ENCODE results near the gene MRPL33. TPM values are rescaled to one million over a fixed set of nuclear protein-coding genes. Genes with fewer than 3 reads are reported as not detected.

MRPL33 gene
- total RNA-seq, 4 donors from 2014 or later = 216 to 448 (median 360) TPM

GRCh38 chr2:27822049-27822448 is 50.5 kb downstream of the MRPL33 start:
- Histone ChIP-seq H3K36me3 (no peaks in the 10 kb centered on the region), H3K4me1 (peaks cover 0 to 17% (median 0%) of the 10 kb centered on the region in 3 donors), H3K4me3 (no peak overlapping the region), H3K27ac (peak overlapping the region in 3 of 4 donors; percentile 80 to 84 (median 82)), H3K9me3 (no peaks in the 10 kb centered on the region), H3K27me3 (no peaks in the 10 kb centered on the region)
- 80 to 100% methylated on average over 1 of the region's 1 CpG for WGBS, 2 donors (ENCODE audit: low coverage in 1 of 2)
- no peak for ATAC-seq
- no peak for TF ChIP-seq POLR2A (IDR thresholded peaks at IDR 0.05)
- TF ChIP-seq CTCF (IDR thresholded peaks at IDR 0.05) = no peak
- no peak for TF ChIP-seq EP300 (IDR thresholded peaks at IDR 0.05)
- TF ChIP-seq POLR2AphosphoS5 (IDR thresholded peaks at IDR 0.05) = no peak

- Histone ChIP-seq H3K4me1 (peaks cover 0 to 17% (median 0%) of the 10 kb centered on the region in 3 donors), H3K36me3 (no peaks in the 10 kb centered on the region), H3K27ac (peak overlapping the region; percentile 80 to 85 (median 83)), H3K9me3 (no peaks in the 10 kb centered on the region), H3K27me3 (no peaks in the 10 kb centered on the region), H3K4me3 (peak overlapping the region; percentile 38)
- WGBS, 2 donors (ENCODE audit: low coverage in 1 of 2) = 22 to 35% methylated on average over 3 to 5 of the region's 5 CpGs
- ATAC-seq = peak; percentile 61
- TF ChIP-seq EP300 (IDR thresholded peaks at IDR 0.05) (no peak), CTCF (IDR thresholded peaks at IDR 0.05) (no peak), POLR2AphosphoS5 (IDR thresholded peaks at IDR 0.05) (no peak), POLR2A (IDR thresholded peaks at IDR 0.05) (no peak)
Measured at GRCh38 chr2:27823135-27823534, 51.6 kb downstream of the MRPL33 start.

GRCh38 chr2:27823569-27823968 is 52.0 kb downstream of the MRPL33 start:
- Histone ChIP-seq H3K27me3 (no peaks in the 10 kb centered on the region), H3K4me3 (peak overlapping the region; percentile 38), H3K4me1 (peaks cover 0 to 17% (median 0%) of the 10 kb centered on the region in 3 donors), H3K36me3 (no peaks in the 10 kb centered on the region), H3K27ac (peak overlapping the region; percentile 80 to 85 (median 83)), H3K9me3 (no peaks in the 10 kb centered on the region)
- WGBS, 2 donors (ENCODE audit: low coverage in 1 of 2) = 42 to 47% methylated on average over 5 of the region's 5 CpGs
- peak; percentile 73 for ATAC-seq
- TF ChIP-seq EP300 (IDR thresholded peaks at IDR 0.05) (no peak), CTCF (IDR thresholded peaks at IDR 0.05) (peak; percentile 39 to 72 (median 66))

GRCh38 chr2:27824401-27824800 is 52.9 kb downstream of the MRPL33 start:
- Histone ChIP-seq H3K4me3 (no peak overlapping the region), H3K9me3 (no peaks in the 10 kb centered on the region), H3K27me3 (no peaks in the 10 kb centered on the region), H3K36me3 (no peaks in the 10 kb centered on the region), H3K4me1 (peaks cover 0 to 17% (median 0%) of the 10 kb centered on the region in 3 donors), H3K27ac (peak overlapping the region in 2 of 4 donors; percentile 80 to 84)
- no peak for TF ChIP-seq POLR2AphosphoS5 (IDR thresholded peaks at IDR 0.05)
- no peak for TF ChIP-seq POLR2A (IDR thresholded peaks at IDR 0.05)
- TF ChIP-seq EP300 (IDR thresholded peaks at IDR 0.05) = no peak
- TF ChIP-seq CTCF (IDR thresholded peaks at IDR 0.05) = no peak
- WGBS, 2 donors (ENCODE audit: low coverage in 1 of 2) = 78 to 100% methylated on average over 1 of the region's 1 CpG
- no peak for ATAC-seq

- H3K4me1 ChIP-seq = peaks cover 0 to 6% (median 0%) of the 10 kb centered on the region in 3 donors
- no peak overlapping the region for H3K4me3 ChIP-seq
- WGBS, 2 donors (ENCODE audit: low coverage in 1 of 2) = 71 to 89% methylated on average over 1 of the region's 1 CpG
- H3K36me3 ChIP-seq = no peaks in the 10 kb centered on the region
- no peak overlapping the region for H3K27ac ChIP-seq
- no peaks in the 10 kb centered on the region for H3K27me3 ChIP-seq
- no peaks in the 10 kb centered on the region for H3K9me3 ChIP-seq
- TF ChIP-seq EP300 (IDR thresholded peaks at IDR 0.05) (no peak), POLR2A (IDR thresholded peaks at IDR 0.05) (no peak), CTCF (IDR thresholded peaks at IDR 0.05) (no peak), POLR2AphosphoS5 (IDR thresholded peaks at IDR 0.05) (no peak)
- no peak for ATAC-seq
Measured at GRCh38 chr2:27828305-27828704, 56.8 kb downstream of the MRPL33 start.

Data from gastroesophageal sphincter (tissue), 4 donors.